ENCODE results near the gene SIN3A. TPM values are rescaled to one million over a fixed set of nuclear protein-coding genes. Genes with fewer than 3 reads are reported as not detected.

The SIN3A gene
- total RNA-seq, 1 experiment from 2014 or later: 24.9 TPM

DNA sequence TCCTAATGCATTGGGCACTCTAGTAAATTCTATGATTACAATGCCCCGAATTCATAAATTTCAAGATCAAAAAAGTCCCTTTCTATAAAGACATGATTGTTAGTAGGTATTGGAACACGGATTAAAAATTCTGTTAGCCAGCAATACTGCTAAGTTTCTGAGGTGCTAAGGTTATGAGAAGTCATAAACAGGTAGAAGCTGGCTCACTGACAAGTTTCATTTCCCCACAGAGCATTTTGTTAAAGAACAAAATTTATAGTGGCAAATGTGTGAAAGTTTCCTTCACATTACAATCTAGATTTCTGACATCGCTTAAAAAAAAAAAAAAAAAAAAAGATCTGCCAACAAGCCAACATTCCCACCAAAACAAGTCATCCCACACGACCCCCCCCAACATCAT, 70.7 kb downstream of the SIN3A start:
- Histone ChIP-seq H2AFZ (ENCODE audit: low read length) (no peak overlapping the region), H3K27ac (ENCODE audit: low read length) (no peak overlapping the region), H3K4me2 (ENCODE audit: low read length) (no peak overlapping the region), H3K79me2 (ENCODE audit: low read length) (no peaks in the 10 kb centered on the region), H3K36me3 (ENCODE audit: low read depth, low read length) (peaks cover 49% of the 10 kb centered on the region), H3K4me1 (ENCODE audit: insufficient read depth, low read length) (no peaks in the 10 kb centered on the region), H3K9me3 (ENCODE audit: low read length) (no peaks in the 10 kb centered on the region), H3K27me3 (ENCODE audit: low read length) (no peaks in the 10 kb centered on the region), H3K9ac (ENCODE audit: low read length) (no peak overlapping the region), H3K4me3 (ENCODE audit: low read length) (no peak overlapping the region), H3F3A (ENCODE audit: low read length, unreplicated experiment) (no peaks in the 10 kb centered on the region), H3K9me2 (replicated peaks; ENCODE audit: low read length) (no peaks in the 10 kb centered on the region), H4K20me1 (ENCODE audit: low read length) (no peaks in the 10 kb centered on the region)
- ATAC-seq (no peak), DNase-seq (no peak)
- TF ChIP-seq, protein P1, sequence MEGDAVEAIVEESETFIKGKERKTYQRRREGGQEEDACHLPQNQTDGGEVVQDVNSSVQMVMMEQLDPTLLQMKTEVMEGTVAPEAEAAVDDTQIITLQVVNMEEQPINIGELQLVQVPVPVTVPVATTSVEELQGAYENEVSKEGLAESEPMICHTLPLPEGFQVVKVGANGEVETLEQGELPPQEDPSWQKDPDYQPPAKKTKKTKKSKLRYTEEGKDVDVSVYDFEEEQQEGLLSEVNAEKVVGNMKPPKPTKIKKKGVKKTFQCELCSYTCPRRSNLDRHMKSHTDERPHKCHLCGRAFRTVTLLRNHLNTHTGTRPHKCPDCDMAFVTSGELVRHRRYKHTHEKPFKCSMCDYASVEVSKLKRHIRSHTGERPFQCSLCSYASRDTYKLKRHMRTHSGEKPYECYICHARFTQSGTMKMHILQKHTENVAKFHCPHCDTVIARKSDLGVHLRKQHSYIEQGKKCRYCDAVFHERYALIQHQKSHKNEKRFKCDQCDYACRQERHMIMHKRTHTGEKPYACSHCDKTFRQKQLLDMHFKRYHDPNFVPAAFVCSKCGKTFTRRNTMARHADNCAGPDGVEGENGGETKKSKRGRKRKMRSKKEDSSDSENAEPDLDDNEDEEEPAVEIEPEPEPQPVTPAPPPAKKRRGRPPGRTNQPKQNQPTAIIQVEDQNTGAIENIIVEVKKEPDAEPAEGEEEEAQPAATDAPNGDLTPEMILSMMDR (conservative IDR thresholded peaks at IDR 0.05; ENCODE audit: low read depth, low read length): no peak
- TF ChIP-seq EZH2 (IDR thresholded peaks at IDR 0.05; ENCODE audit: low read length, unreplicated experiment) (no peak), EZH2phosphoT487 (IDR thresholded peaks at IDR 0.05; ENCODE audit: borderline replicate concordance, low read length) (no peak)
- ChIA-PET CTCF (no interaction called here), POLR2A (ENCODE audit: unreplicated experiment) (interaction anchor here (0.7 kb wide), 1 partner anchor 11 kb away, joined by 22 read pairs; no protein-coding TSS in a partner anchor)
- BruUV-seq (replicated peaks): no TSS peak
- intact Hi-C loops (cut with micrococcal nuclease): no loop called here

DNA sequence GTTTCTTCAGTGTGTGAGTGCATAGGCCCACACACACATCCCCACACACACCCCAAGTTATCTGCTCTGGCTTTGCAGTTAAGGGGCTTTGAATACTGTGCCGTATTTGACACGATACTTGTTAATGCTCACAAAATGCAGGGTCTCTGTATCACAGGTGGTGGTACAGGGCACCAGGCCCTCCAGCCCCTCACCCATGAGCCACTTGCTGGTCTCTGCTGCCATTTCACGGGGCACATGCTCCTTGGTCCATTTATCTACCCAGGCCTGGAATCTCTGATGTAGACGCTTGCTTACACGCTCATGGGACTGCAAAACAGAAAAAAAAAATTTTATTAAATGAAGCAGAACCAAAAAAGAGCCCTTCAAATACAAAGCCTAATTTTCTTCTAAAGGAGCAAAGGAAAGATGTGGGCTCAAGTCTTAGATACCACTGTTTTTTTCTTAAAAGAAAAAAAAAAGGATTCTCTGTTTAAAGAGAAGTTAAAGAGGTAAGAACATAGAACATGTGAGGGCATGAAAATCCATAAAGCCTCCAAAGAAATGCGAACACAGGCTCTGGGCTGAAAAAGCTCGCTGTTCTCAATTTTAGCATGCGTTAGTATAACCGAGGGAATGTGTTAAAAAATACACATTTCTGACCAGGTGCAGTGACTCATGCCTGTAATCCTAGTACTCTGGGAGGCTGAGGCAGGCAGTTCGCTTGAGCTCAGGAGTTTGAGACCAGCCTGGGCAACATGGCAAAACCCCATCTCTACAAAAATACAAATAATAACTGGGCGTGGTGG, 79.4 kb downstream of the SIN3A start:
- ATAC-seq: no peak
- no TSS peak for BruUV-seq (replicated peaks)
- Histone ChIP-seq H2AFZ (ENCODE audit: low read length) (no peak overlapping the region), H3K9me3 (ENCODE audit: low read length) (no peaks in the 10 kb centered on the region), H3K79me2 (ENCODE audit: low read length) (peaks cover 23% of the 10 kb centered on the region; the same call in 1 of the 2 replicates), H3K4me3 (ENCODE audit: low read length) (no peak overlapping the region), H3K27me3 (ENCODE audit: low read length) (no peaks in the 10 kb centered on the region), H3K9me2 (replicated peaks; ENCODE audit: low read length) (no peaks in the 10 kb centered on the region), H3K27ac (ENCODE audit: low read length) (no peak overlapping the region), H3K36me3 (ENCODE audit: low read depth, low read length) (peaks cover 50% of the 10 kb centered on the region), H3K9ac (ENCODE audit: low read length) (no peak overlapping the region), H4K20me1 (ENCODE audit: low read length) (no peaks in the 10 kb centered on the region), H3K4me2 (ENCODE audit: low read length) (no peak overlapping the region), H3F3A (ENCODE audit: low read length, unreplicated experiment) (no peaks in the 10 kb centered on the region), H3K4me1 (ENCODE audit: insufficient read depth, low read length) (peaks cover 15% of the 10 kb centered on the region)
- CTCF ChIA-PET: no interaction called here
- POLR2A ChIA-PET (ENCODE audit: unreplicated experiment): no interaction called here
- intact Hi-C loops (cut with micrococcal nuclease): no loop called here
- no peak for DNase-seq
- TF ChIP-seq EZH2 (IDR thresholded peaks at IDR 0.05; ENCODE audit: low read length, unreplicated experiment): no peak
- TF ChIP-seq, protein P1 (conservative IDR thresholded peaks at IDR 0.05; ENCODE audit: low read depth, low read length): no peak
- no peak for TF ChIP-seq EZH2phosphoT487 (IDR thresholded peaks at IDR 0.05; ENCODE audit: borderline replicate concordance, low read length)

DNA sequence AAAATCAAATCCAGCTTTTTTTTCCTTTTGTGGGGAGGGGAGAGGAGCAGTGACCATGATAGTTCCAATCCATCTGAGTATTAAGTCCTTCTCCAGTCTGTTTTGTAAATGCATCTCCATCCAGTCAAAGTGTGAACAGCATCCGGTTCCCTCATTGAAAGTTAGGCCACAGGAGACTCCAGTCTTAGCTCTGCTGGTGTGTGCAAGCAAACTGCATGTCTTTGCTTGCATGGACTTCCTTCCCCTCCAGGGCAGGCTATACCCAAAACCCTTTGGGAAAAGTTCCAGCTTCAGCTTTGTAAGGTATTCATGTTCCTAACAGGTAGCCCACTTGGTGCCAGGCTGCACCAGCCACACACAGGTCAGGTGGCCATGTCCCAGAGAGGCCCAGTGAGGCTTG, 80.0 kb downstream of the SIN3A start:
- no peak for DNase-seq
- no peaks in the 10 kb centered on the region for H3K9me2 ChIP-seq (replicated peaks; ENCODE audit: low read length)
- no peak overlapping the region for H3K9ac ChIP-seq (ENCODE audit: low read length)
- POLR2A ChIA-PET (ENCODE audit: unreplicated experiment): no interaction called here
- H3K9me3 ChIP-seq (ENCODE audit: low read length): no peaks in the 10 kb centered on the region
- H3K27me3 ChIP-seq (ENCODE audit: low read length): no peaks in the 10 kb centered on the region
- peaks cover 16% of the 10 kb centered on the region for H3K4me1 ChIP-seq (ENCODE audit: insufficient read depth, low read length)
- H3K27ac ChIP-seq (ENCODE audit: low read length): no peak overlapping the region
- no peaks in the 10 kb centered on the region for H3F3A ChIP-seq (ENCODE audit: low read length, unreplicated experiment)
- no peak for ATAC-seq
- TF ChIP-seq EZH2 (IDR thresholded peaks at IDR 0.05; ENCODE audit: low read length, unreplicated experiment): no peak
- no peak for TF ChIP-seq EZH2phosphoT487 (IDR thresholded peaks at IDR 0.05; ENCODE audit: borderline replicate concordance, low read length)
- TF ChIP-seq, protein P1 (conservative IDR thresholded peaks at IDR 0.05; ENCODE audit: low read depth, low read length): no peak
- H3K36me3 ChIP-seq (ENCODE audit: low read depth, low read length): peaks cover 52% of the 10 kb centered on the region
- no peak overlapping the region for H2AFZ ChIP-seq (ENCODE audit: low read length)
- no peak overlapping the region for H3K4me2 ChIP-seq (ENCODE audit: low read length)
- intact Hi-C loops (cut with micrococcal nuclease): no loop called here
- peaks cover 29% of the 10 kb centered on the region; the same call in 1 of the 2 replicates for H3K79me2 ChIP-seq (ENCODE audit: low read length)
- no peaks in the 10 kb centered on the region for H4K20me1 ChIP-seq (ENCODE audit: low read length)
- CTCF ChIA-PET: no interaction called here
- BruUV-seq (replicated peaks): no TSS peak
- no peak overlapping the region for H3K4me3 ChIP-seq (ENCODE audit: low read length)

All from PC-3 (cell line).